D341Med (cell line): ENCODE data around the gene DKK3.

ENCODE experiments used
- DNase-seq: peaks from one replicate; pipeline ENCODE4 v3.0.0; 2012; ENCODE audit warnings: low spot score

DKK3 gene

GRCh38 chr11:11966826-11967668 is 41.4 kb downstream of the DKK3 start:
- peak; percentile 87 for DNase-seq

DNA sequence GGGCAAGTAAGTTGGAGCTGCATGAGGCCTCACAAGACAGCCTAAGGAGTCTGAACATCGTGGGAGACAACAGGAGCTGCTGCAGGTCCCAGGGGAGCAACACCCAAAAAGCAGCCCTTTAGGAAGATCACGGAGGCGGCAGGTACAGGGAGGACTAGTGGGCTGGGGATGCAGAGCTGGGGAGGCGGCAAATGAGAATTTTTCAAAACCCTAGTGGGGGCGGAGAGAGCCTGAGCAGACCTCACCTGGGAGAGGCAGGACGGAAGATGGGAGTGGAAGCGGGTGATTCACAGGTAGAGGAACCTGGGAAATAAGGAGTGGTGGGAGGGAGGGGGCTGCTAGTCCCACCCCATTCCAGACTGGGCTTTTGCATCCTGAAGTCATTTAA is 42.1 kb downstream of the DKK3 start:
- DNase-seq: no peak

DNA sequence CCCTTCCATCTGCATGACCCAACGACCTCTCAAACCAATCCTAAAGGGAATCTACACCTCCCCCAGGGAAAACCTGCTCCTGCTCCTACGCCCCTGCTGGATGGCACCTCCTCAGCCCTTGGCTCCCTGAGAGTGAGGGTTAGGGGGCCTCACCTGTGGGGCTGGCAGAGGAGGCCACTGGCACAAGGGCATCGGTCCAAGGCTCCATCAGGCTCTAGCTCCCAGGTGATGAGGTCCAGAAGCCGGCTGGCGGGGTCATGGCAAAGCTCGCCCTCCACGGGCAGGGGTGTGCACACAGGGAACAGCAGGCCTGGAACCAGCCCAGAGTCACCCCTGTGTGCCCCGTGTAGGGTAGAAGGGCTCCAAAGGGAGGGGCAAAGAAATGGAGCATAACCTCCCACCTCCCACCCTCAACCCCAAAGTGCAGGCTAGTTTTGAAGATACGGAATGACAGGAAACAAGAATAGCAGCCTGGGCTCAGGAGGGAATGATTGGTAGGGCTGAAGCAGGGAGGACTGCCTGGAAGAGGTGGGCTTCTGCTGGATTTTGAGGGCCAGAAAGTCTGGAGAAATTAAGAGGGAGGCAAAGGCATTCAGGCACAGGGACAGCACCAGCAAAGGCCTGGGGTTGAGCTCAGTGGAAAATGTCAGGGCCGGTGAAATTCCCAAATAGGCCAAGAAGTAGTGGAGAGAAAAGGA is 42.6 kb downstream of the DKK3 start:
- no peak for DNase-seq

DNA sequence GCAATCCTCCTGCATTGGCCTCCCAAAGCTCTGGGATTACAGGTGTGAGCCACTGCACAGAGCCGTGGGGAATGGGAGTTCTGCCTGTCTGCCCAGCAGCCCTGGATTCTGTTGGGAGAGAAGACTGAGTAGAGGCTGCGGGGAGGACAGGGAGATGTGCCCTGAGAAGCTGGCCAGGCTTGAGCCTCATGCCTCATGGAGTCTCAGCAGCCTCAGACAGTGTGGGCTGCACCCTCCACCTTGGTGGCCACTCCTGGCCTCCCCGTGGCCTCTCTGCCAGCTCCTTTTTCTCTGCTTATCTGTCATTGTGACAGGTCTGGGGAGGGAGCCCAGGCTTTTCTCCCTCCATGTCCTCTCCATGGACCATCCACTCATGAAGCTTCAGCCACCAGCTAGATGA is 43.2 kb downstream of the DKK3 start:
- DNase-seq: no peak

GRCh38 chr11:11964774-11965150 is 43.7 kb downstream of the DKK3 start:
- DNase-seq: no peak

- no peak for DNase-seq
Measured at GRCh38 chr11:11963842-11964773, 44.3 kb downstream of the DKK3 start.

DNA sequence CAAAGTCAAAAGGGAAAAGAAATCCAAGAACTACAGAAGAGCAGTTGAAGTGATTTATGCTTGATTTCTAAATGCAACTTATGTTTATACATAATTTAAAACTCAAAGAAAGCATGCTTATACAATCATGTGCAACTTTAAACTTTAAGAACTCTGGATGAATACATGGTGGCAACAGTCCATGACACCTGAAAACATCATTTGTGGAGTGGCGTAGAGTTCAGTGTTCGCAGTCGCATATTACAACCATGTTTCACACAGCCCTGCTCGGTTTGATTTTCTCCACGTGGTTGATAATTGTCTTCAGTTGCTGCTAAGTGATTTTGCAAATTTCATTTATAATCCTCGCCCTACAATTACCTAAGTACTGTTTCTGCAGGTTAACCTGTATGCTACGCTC is 45.4 kb downstream of the DKK3 start:
- DNase-seq: no peak

DNA sequence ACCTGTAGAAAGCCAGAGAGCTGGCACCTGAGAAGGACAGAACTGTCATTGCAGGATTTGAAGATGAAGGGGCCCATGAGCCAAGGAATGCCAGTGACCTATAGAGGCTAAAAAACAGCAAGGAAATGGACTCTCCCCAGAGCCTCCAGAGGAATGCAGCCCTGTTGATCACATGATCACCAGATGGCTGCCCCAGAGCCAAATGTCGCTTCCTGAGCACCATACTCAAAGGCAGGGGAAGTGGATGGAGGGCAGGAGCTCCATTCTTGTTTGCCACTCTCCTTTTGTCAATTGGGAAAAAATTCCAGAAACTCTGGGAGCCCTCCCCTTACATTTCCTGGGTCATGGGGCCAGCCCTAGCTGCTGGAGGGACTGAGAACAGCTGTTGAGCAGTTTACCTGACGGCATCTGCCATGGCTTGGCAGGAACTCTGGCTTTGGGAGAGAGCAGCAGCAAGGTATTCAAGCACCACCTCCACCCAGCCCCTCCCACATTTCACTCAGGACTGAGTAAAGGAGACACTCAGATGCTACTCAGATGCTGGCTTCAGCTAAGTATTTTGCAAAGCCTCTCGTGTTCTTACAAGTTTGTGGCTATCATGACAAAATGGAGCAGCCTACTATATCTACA is 46.9 kb downstream of the DKK3 start:
- DNase-seq: no peak

- DNase-seq: no peak
Measured at GRCh38 chr11:11960687-11961086, 47.7 kb downstream of the DKK3 start.

DNA sequence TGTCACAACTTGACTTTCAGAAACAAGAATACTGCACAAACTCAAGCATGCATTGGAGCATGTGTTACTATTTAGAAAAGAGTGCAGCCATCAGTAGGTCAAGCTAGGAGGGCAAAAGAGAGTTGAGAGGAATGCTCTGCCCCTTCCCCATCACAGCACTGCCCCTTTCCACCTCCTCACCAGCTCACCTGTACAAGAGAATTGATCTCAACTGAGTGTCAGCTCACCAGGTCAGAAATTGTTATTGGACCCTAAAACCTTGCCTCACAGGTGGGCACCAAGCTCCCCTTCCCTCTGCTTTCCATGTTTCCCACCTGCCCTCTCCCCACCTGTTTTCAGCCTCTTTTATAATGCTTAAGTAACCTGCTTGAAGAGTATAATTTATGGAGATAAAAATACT is 48.8 kb downstream of the DKK3 start:
- DNase-seq: no peak

- DNase-seq: no peak
Measured at GRCh38 chr11:11958403-11959231, 49.8 kb downstream of the DKK3 start.

- DNase-seq: no peak
Measured at GRCh38 chr11:11956006-11956405, 52.4 kb downstream of the DKK3 start.

DNA sequence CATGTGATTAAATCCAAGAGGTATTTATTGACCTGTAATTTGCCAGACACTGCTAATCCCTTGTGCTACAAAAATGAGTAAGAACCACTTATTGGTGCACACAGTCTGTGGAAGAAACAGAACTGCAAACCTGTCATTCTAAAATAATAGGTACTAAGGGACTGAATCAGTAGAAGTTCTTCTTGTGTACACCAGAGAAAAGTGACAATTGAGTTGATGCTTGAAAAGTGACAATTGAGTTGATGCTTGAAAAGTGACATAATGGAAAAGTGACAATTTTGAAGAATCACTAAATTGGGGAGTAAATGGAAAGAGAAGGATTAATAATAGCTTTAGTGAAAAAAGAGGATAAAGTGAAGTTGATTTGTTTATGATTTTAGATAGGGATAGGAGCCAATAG is 56.4 kb downstream of the DKK3 start:
- DNase-seq: no peak

DNA sequence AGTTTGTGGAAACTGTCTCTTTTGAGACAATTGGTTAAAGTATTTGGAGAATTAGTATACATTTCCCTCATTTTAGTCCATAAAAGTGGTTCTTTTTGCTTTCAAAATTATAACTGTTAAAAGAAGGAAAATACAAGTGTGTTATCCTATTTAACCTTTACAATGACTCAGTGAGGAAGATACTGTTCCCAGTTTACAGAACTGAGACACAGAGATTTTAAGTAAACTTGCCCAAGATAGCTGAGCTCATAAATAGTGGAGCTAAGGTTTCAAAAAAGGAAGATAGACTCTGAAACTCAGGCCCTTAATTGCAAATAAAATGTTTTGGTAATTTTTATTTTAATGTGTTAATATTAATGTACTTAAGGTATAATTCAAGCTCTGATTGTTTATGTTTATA is 58.9 kb downstream of the DKK3 start:
- no peak for DNase-seq

DNA sequence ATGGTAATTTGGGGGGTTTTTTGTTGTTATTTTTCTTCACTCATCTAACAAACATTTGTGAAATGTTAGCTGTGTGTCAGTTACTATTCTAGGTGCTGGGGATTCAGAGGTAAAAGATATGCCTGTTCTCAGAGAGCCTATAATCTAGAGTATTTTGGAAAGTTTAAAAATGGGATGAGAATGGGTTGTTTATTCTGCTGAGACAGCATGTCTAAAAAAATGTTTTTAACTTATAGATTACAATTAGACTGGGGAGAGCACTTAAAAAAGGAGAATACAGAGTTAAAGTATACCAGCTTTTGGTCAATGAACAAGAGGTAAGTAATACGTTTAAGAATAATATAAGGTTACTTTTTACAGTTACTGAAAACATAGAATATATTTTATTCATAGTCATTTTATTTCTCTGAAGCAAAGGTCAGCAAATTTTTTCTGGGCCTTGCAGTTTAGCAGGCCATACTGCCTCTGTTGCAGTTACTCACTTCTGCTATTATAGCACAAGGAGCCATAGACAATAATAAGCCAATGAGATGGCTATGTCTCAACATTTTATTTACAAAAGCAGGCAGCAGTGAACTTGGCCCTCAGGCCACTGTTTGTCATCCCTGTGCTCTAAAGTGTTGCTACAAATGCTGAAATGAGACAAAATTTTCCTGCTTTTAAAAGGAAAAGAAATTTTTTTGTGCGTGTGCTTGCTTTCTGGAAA is 60.0 kb downstream of the DKK3 start:
- DNase-seq: no peak

DNA sequence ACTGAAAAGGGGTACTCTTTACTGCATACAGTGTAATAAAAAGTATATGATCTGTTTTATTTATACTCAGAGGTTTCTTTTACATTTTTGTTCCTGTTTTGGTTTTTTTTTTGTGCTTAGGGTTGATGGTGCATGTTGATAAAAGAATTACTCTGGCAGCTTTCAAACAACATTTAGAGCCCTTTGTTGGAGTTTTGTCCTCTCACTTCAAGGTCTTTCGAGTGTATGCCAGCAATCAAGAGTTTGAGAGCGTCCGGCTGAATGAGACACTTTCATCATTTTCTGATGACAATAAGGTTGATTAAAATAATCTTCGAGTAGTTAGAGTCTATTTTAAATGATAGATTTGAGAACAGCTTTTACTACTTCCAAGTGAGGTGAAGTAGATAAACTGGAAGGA is 60.6 kb downstream of the DKK3 start:
- DNase-seq: no peak

DNA sequence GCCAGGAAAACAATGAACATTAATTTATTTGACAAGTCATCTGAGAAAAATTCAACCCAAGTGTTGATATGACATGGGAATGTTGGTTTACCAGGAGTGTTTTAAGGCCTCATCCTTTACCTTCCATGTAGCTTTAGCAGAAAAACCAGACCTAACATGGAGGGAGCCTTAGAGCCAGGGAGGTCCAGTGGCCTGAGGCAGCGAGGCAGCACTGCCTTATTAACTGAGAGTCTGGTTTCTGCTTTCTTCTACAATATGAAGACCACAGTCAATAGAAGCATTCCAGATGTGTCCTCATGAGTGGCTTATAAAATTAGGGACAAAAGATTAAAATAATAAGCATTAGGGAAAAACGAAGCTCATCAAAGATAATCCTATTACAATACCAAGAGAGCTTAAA is 61.5 kb downstream of the DKK3 start:
- DNase-seq: peak; percentile 52

- no peak for DNase-seq
Measured at GRCh38 chr11:11946180-11946579, 62.2 kb downstream of the DKK3 start.

DNA sequence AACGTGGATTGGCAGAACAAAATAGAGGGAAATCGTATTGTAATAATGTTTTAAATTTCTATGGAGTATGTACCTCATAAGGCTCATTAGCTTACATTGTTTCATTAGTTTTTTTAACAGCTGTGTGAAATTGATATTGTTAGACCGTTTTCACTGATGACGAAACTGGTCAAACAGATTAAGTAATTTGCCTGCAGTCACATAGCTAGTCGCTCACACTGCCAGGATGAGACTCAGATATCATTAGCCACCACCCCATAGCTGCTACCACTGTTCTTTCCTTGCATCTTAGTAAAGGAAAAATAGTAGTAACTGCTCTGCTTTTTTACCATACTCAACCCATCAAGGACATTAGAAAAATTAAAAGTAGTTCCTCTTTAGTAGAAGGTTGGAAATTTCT is 64.0 kb downstream of the DKK3 start:
- DNase-seq: no peak

GRCh38 chr11:11942668-11943067 is 65.8 kb downstream of the DKK3 start:
- DNase-seq: no peak

GRCh38 chr11:11940551-11940950 is 67.9 kb downstream of the DKK3 start:
- DNase-seq: no peak
